GM12878 (cell line): ENCODE results near the gene LAMA2. TPM values are rescaled to one million over a fixed set of nuclear protein-coding genes. Genes with fewer than 3 reads are reported as not detected.
A peak's percentile ranks its signal among the peaks of the same experiment; 100 is the strongest.

Experiments
- ATAC-seq: fragments of 200-7000 bp; cut with Tn5 transposase; 3 replicates; pipeline ENCODE4 v1.9.1; 2020; ENCODE audit warnings: mild to moderate bottlenecking, moderate library complexity
- BruUV-seq: library from RNA; stranded (reverse); fragments of 400-500 nt; replicated peaks from 2 replicates; lab custom pipeline; 2021; lab: Mats Ljungman, UMichigan
- CTCF ChIA-PET: fragments of 300-600 bp; sonication (Branson Sonifier 250); formaldehyde crosslinking; extraction: SDS; loops from one replicate; lab custom pipeline; 2021; ENCODE audit warnings: inconsistent platforms; lab: Yijun Ruan, JAX
- POLR2A ChIA-PET: fragments of 350-600 bp; formaldehyde crosslinking; extraction: SDS; loops from one replicate; lab custom pipeline; 2021; ENCODE audit warnings: inconsistent platforms; lab: Charles Lee
- RAD21 ChIA-PET: fragments of 300-600 bp; sonication (Branson Sonifier 250); formaldehyde crosslinking; loops from one replicate; lab custom pipeline; 2023; ENCODE audit warnings: antibody characterized with exemption; ENCODE audit not compliant: unreplicated experiment; lab: Charles Lee
- SMC1A ChIA-PET: fragments of 300-600 bp; sonication (Branson Sonifier 250); formaldehyde crosslinking; loops from one replicate; lab custom pipeline; 2023; ENCODE audit not compliant: unreplicated experiment, uncharacterized antibody; lab: Charles Lee
- DNase-seq: peaks from one replicate; pipeline ENCODE4 v3.0.0-alpha.2; 2011; ENCODE audit warnings: low read depth, low spot score
- FAIRE-seq: peaks from 3 replicates; lab custom pipeline; 2011; peaks lifted over from hg19 to GRCh38; lab: Jason Lieb, UNC
- H2AFZ ChIP-seq: 2 replicates; pipeline ENCODE4 v1.6.0; 2011; ENCODE audit warnings: low read depth, low read length, control low read depth; ENCODE audit not compliant: control insufficient read depth
- H3K27ac ChIP-seq: 2 replicates; pipeline ENCODE4 v1.5.1; 2011; ENCODE audit warnings: control low read depth; ENCODE audit not compliant: control insufficient read depth, insufficient read depth
- H3K27me3 ChIP-seq, 2 experiments: replicated peaks in 1 of 2; 2 replicates each; pipeline versions ENCODE4 v1.6.0 to v1.6.1; 2011; ENCODE audit warnings: low read length in 1 of 2; ENCODE audit not compliant: control insufficient read depth in 2 of 2, insufficient read depth in 2 of 2
- H3K36me3 ChIP-seq, 2 experiments: 2 replicates each; pipeline ENCODE4 v1.5.1; 2011; ENCODE audit warnings: low read length in 1 of 2; ENCODE audit not compliant: control insufficient read depth in 2 of 2, insufficient read depth in 2 of 2
- H3K4me1 ChIP-seq: 2 replicates; pipeline ENCODE4 v1.6.1; 2011; ENCODE audit warnings: mild to moderate bottlenecking, low read length, moderate library complexity, mixed read lengths; ENCODE audit not compliant: control insufficient read depth, insufficient read depth
- H3K4me2 ChIP-seq: 2 replicates; pipeline ENCODE4 v1.6.0; 2011; ENCODE audit warnings: control low read depth; ENCODE audit not compliant: control insufficient read depth, insufficient read depth
- H3K4me3 ChIP-seq: fragments of 200-600 bp; sonication (generic); 2 replicates; pipeline ENCODE4 v1.5.1; 2016
- H3K79me2 ChIP-seq: 2 replicates; pipeline ENCODE4 v1.6.0; 2011; ENCODE audit warnings: low read length; ENCODE audit not compliant: control insufficient read depth, insufficient read depth
- H3K9ac ChIP-seq: 2 replicates; pipeline ENCODE4 v1.8.0; 2011; ENCODE audit warnings: low read length, control low read depth, mixed read lengths; ENCODE audit not compliant: control insufficient read depth, insufficient read depth
- H3K9me3 ChIP-seq: replicated peaks from 3 replicates; pipeline ENCODE4 v1.5.1; 2011; ENCODE audit warnings: mild to moderate bottlenecking, low read length; ENCODE audit not compliant: control insufficient read depth, insufficient read depth
- H4K20me1 ChIP-seq: 2 replicates; pipeline ENCODE4 v1.6.0; 2011; ENCODE audit not compliant: control insufficient read depth, insufficient read depth
- CHD1 ChIP-seq: IDR thresholded peaks from 2 replicates; pipeline ENCODE4 v1.6.1; 2012; ENCODE audit warnings: low read depth, low read length, improper control_type of control experiment
- EZH2 ChIP-seq: IDR thresholded peaks from 2 replicates; pipeline ENCODE4 v1.6.1; 2012; ENCODE audit warnings: low read depth, mild to moderate bottlenecking, control low read depth, inconsistent platforms, low read length, borderline replicate concordance; ENCODE audit not compliant: control insufficient read depth
- IKZF1 ChIP-seq: fragments of 450-650 bp; conservative IDR thresholded peaks from 2 replicates; pipeline ENCODE4 v1.6.1; 2017; ENCODE audit warnings: antibody characterized with exemption, mild to moderate bottlenecking
- JUNB ChIP-seq: IDR thresholded peaks from 2 replicates; pipeline ENCODE4 v1.6.1; 2016; ENCODE audit warnings: antibody characterized with exemption, mild to moderate bottlenecking
- KDM1A ChIP-seq: fragments of 200-600 bp; sonication (generic); IDR thresholded peaks from 2 replicates; pipeline ENCODE4 v1.6.1; 2016; ENCODE audit warnings: borderline replicate concordance
- MEF2A ChIP-seq: IDR thresholded peaks from 2 replicates; pipeline ENCODE4 v1.6.1; 2011; ENCODE audit warnings: low read depth, mild to moderate bottlenecking, low read length, moderate library complexity; ENCODE audit not compliant: insufficient read depth
- NBN ChIP-seq: fragments of 450-650 bp; IDR thresholded peaks from 2 replicates; pipeline ENCODE4 v1.6.1; 2016
- NR2F1 ChIP-seq: fragments of 450-650 bp; conservative IDR thresholded peaks from 2 replicates; pipeline ENCODE4 v1.6.1; 2017; ENCODE audit warnings: mild to moderate bottlenecking
- PAX8 ChIP-seq: fragments of 450-650 bp; IDR thresholded peaks from 2 replicates; pipeline ENCODE4 v1.6.1; 2017; ENCODE audit warnings: mild to moderate bottlenecking, moderate library complexity
- PKNOX1 ChIP-seq: fragments of 450-650 bp; IDR thresholded peaks from 2 replicates; pipeline ENCODE4 v1.6.1; 2016; ENCODE audit warnings: mild to moderate bottlenecking
- RAD21 ChIP-seq: IDR thresholded peaks from 2 replicates; pipeline ENCODE4 v1.6.1; 2011; ENCODE audit warnings: mild to moderate bottlenecking, low read depth, low read length, moderate library complexity; ENCODE audit not compliant: insufficient read depth
- RUNX3 ChIP-seq: IDR thresholded peaks from 2 replicates; pipeline ENCODE4 v1.6.1; 2012; ENCODE audit warnings: low read length, inconsistent platforms
- SIX5 ChIP-seq: IDR thresholded peaks from 2 replicates; pipeline ENCODE4 v1.6.1; 2011; ENCODE audit warnings: mild to moderate bottlenecking, low read depth, low read length, moderate library complexity; ENCODE audit not compliant: severe bottlenecking
- YBX1 ChIP-seq: fragments of 450-650 bp; IDR thresholded peaks from 2 replicates; pipeline ENCODE4 v1.6.1; 2016; ENCODE audit warnings: antibody characterized with exemption
- WGBS: methylation state at CpG from one replicate; pipeline ENCODE4 v1.1.6; 2016; ENCODE audit warnings: low lambda C conversion rate; ENCODE audit not compliant: insufficient replicate concordance, insufficient coverage; ENCODE audit errors: missing lambda C conversion rate; 5-methylcytosine and 5-hydroxymethylcytosine counted together
- in situ Hi-C: fragments of 300-500 bp; cut with MboI; formaldehyde crosslinking; loops from 9 replicates; pipeline ENCODE4 v1.14.3; 2018; ENCODE audit warnings: mixed read lengths
- intact Hi-C: fragments of 100-400 bp; cut with micrococcal nuclease; formaldehyde crosslinking; loops from one replicate; pipeline ENCODE4 v1.14.2; 2022; ENCODE audit not compliant: unreplicated experiment
- polyA plus RNA-seq, 11 experiments: library from polyadenylated mRNA; depleted of rRNA in 4 of 11; unstranded in 6 of 11; stranded (reverse) in 5 of 11; fragments of >200 nt; fragmentation: Nextera tagmentation in 4 of 11; fragmentation: Illumina TruSeq in 1 of 11; extraction: Ambion mirVana in 4 of 11; extraction: Trizol in 1 of 11; gene quantifications; 1 replicate in 1 of 11; 2 replicates in 10 of 11; pipeline versions ENCODE4 v1.2.1 to v1.2.3, GENCODE V29; 2011 to 2016; ENCODE audit warnings: inconsistent platforms in 2 of 11, missing spikeins in 2 of 11, low read depth in 1 of 11
- total RNA-seq, 4 experiments: library from RNA; depleted of rRNA in 3 of 4; stranded (reverse); fragments of >200 nt in 3 of 4; fragmentation: Illumina TruSeq in 1 of 4; extraction: Trizol in 1 of 4; gene quantifications; 2 replicates each; pipeline versions ENCODE4 v1.2.1 to v1.2.3, GENCODE V29; 2013 to 2021
- TF ChIP-seq, protein P1 (sequence below), 3 experiments: IDR thresholded peaks in 2 of 3; conservative IDR thresholded peaks in 1 of 3; 2 replicates each; pipeline ENCODE4 v1.5.1; 2011; ENCODE audit warnings: low read depth in 3 of 3, low read length in 3 of 3, mild to moderate bottlenecking in 3 of 3, control low read depth in 2 of 3, moderate library complexity in 2 of 3, inconsistent platforms in 1 of 3, mixed read lengths in 1 of 3; ENCODE audit not compliant: control insufficient read depth in 2 of 3, insufficient read depth in 1 of 3; ENCODE audit errors: extremely low read depth in 1 of 3
- TF ChIP-seq, protein P2 (sequence below): IDR thresholded peaks from 2 replicates; pipeline ENCODE4 v1.6.1; 2012; ENCODE audit warnings: mild to moderate bottlenecking, low read depth, low read length

LAMA2 gene
- total and polyA plus RNA-seq, 10 of the 15 experiments (the other 5 are each of a cell fraction or from before 2014, with no cell fraction given): 0.04 to 2.0 (median 0.37) TPM; not detected in 1

DNA sequence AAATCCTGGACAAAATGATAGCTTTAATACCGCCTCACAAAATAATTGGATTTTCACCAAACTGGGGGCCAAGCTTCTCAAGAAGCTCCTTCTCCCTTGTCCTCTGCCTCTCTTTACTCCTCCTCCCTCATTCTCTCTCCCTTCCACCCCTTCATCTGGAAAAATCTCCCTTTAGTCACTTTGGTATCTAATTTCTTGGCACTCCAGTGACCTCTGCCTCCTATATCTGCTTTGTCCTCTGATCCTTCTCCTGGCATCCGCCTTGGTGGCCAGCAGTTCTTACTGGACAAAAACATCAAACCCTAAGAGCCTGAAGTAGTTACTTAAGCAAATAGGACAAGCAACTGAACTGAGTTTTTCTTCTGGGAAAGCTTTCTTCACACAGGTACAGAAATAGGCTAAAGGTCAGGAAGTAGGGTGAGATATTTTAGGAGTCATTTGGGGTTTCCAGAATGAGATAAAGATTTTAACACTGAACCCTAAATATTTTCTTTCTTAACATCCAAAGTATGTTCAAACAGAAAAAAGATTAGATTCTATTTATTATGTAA, 606.4 kb downstream of the LAMA2 start:
- ChIA-PET SMC1A (interaction anchor here (0.8 to 4.2 kb wide), 8 partner anchors 8 to 257 kb away, joined by 3 to 18 read pairs (median 4); no protein-coding TSS in a partner anchor), CTCF (interaction anchor here (0.8 to 5.7 kb wide), 8 partner anchors 9 to 1475 kb away, joined by 3 to 59 read pairs (median 4); no protein-coding TSS in a partner anchor), POLR2A (interaction anchor here (0.6 to 1.2 kb wide), 5 partner anchors 8 to 522 kb away, joined by 3 to 4 read pairs (median 3); no protein-coding TSS in a partner anchor), RAD21 (interaction anchor here (1.5 to 2.0 kb wide), 3 partner anchors 10 to 242 kb away, joined by 4 to 9 read pairs (median 5); no protein-coding TSS in a partner anchor)
- Histone ChIP-seq H2AFZ (no peak overlapping the region), H3K9me3 (no peaks in the 10 kb centered on the region), H3K4me1 (peaks cover 23% of the 10 kb centered on the region), H3K27ac (peak overlapping the region; percentile 43; the same call in 1 of the 2 replicates), H3K4me3 (peak overlapping the region; percentile 35; the same call in 1 of the 2 replicates), H4K20me1 (no peaks in the 10 kb centered on the region), H3K9ac (no peak overlapping the region; the same call in 1 of the 2 replicates), H3K4me2 (peak overlapping the region; percentile 66; the same call in 1 of the 2 replicates), H3K79me2 (no peaks in the 10 kb centered on the region), H3K36me3 (no peaks in the 10 kb centered on the region), H3K27me3 (no peaks in the 10 kb centered on the region)
- BruUV-seq: no TSS peak
- WGBS: 74% methylated on average over 2 of the region's 2 CpGs
- DNase-seq (no peak), ATAC-seq (no peak), FAIRE-seq (no peak)
- in situ Hi-C loops (no loop called here), intact Hi-C loops (no loop called here)
- TF ChIP-seq JUNB (peak; percentile 30), IKZF1 (no peak), EZH2 (no peak), NR2F1 (no peak), SIX5 (no peak), MEF2A (0 out of 2 replicates have a peak, but pooled peaks have one; percentile 19), YBX1 (no peak), RUNX3 (peak; percentile 21; the same call in 1 of the 2 replicates), KDM1A (no peak), RAD21 (no peak), PKNOX1 (no peak), NBN (no peak), CHD1 (no peak), PAX8 (no peak)
- TF ChIP-seq, protein P1, sequence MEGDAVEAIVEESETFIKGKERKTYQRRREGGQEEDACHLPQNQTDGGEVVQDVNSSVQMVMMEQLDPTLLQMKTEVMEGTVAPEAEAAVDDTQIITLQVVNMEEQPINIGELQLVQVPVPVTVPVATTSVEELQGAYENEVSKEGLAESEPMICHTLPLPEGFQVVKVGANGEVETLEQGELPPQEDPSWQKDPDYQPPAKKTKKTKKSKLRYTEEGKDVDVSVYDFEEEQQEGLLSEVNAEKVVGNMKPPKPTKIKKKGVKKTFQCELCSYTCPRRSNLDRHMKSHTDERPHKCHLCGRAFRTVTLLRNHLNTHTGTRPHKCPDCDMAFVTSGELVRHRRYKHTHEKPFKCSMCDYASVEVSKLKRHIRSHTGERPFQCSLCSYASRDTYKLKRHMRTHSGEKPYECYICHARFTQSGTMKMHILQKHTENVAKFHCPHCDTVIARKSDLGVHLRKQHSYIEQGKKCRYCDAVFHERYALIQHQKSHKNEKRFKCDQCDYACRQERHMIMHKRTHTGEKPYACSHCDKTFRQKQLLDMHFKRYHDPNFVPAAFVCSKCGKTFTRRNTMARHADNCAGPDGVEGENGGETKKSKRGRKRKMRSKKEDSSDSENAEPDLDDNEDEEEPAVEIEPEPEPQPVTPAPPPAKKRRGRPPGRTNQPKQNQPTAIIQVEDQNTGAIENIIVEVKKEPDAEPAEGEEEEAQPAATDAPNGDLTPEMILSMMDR (IDR thresholded peaks at IDR 0.05 in 2 of 3, conservative IDR thresholded peaks at IDR 0.05 in 1 of 3; ENCODE audit: control insufficient read depth in 2 of 3, extremely low read depth in 1 of 3, insufficient read depth in 1 of 3, low read depth in 3 of 3, low read length in 3 of 3): no peak
- TF ChIP-seq, protein P2, sequence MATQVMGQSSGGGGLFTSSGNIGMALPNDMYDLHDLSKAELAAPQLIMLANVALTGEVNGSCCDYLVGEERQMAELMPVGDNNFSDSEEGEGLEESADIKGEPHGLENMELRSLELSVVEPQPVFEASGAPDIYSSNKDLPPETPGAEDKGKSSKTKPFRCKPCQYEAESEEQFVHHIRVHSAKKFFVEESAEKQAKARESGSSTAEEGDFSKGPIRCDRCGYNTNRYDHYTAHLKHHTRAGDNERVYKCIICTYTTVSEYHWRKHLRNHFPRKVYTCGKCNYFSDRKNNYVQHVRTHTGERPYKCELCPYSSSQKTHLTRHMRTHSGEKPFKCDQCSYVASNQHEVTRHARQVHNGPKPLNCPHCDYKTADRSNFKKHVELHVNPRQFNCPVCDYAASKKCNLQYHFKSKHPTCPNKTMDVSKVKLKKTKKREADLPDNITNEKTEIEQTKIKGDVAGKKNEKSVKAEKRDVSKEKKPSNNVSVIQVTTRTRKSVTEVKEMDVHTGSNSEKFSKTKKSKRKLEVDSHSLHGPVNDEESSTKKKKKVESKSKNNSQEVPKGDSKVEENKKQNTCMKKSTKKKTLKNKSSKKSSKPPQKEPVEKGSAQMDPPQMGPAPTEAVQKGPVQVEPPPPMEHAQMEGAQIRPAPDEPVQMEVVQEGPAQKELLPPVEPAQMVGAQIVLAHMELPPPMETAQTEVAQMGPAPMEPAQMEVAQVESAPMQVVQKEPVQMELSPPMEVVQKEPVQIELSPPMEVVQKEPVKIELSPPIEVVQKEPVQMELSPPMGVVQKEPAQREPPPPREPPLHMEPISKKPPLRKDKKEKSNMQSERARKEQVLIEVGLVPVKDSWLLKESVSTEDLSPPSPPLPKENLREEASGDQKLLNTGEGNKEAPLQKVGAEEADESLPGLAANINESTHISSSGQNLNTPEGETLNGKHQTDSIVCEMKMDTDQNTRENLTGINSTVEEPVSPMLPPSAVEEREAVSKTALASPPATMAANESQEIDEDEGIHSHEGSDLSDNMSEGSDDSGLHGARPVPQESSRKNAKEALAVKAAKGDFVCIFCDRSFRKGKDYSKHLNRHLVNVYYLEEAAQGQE: no peak
